DLD1 (cell line): ENCODE data around the gene MMUT.
"Not testable (repeated sequence)": the region's sequence is repeated elsewhere in the genome, so short reads cannot be mapped to it uniquely, and the experiment has no call there.

Experiments
- in situ Hi-C: cut with HindIII; loops from 2 replicates; pipeline ENCODE4 v1.10.0; 2017; ENCODE audit warnings: low sequenced_read_pairs

Gene MMUT

DNA sequence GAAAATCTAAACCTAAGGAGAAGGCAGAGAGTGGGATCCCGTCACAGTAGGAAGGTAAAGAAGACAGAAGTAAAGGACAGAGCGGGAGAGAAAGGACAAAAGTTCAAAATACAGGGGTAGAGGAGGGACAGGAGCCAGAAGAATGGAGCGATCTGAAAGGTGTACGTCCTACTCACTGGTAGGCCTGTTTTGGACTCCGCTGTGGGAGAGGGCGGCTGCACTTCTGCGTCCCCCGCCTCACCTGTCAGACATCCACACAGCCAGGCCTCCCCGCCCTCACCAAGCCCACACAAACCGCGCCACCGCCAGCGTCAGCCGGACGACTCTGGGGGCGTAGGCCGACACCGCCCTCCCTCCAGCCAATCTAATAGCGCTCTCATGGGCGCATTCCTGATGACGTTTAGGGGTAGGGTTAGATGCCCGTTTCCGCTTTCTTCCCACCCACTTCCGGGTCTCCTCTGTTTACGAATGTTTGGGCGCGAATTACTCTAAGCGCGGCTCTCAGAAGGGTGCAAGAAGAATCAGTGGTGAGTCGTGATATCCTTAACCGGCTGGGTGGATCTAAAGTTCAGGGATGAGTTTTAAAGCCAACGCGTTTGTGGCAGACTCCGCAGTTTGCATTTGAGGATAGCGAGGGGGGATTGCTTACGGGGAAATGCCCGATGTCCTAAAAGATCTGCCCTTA, at the start of gene MMUT, which contains the start of gene CENPQ:
TSS of gene MMUT (minus strand) at position 327 of the 685 bp plus-strand sequence. CDS start 3,787 bp downstream, outside the sequence.
TSS of gene CENPQ (plus strand) at position 444 of the 685 bp plus-strand sequence. CDS start 6,807 bp downstream, outside the sequence.
- in situ Hi-C loops = loop anchor here (5.0 kb wide), 1 partner anchor 51 kb away; no protein-coding TSS in a partner anchor

DNA sequence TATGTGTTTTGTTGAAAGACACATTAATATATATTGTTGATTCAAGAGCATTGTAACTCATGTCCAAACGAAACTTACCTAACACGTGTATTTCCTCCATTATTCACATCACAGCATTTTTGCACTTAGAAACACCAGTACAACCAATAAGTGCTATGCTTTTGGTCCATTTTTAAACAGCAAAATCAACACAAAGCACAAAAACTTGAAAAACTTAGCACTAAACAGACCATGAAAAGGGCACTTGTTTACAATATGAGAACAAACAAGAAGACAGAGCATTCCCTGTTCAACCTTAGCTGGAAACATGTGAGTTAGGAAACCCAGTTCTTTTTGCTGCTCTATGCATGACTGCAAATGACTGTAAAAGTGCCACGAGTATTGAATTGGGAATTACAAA, 46.3 kb upstream of the MMUT start:
- in situ Hi-C loops = no loop called here

DNA sequence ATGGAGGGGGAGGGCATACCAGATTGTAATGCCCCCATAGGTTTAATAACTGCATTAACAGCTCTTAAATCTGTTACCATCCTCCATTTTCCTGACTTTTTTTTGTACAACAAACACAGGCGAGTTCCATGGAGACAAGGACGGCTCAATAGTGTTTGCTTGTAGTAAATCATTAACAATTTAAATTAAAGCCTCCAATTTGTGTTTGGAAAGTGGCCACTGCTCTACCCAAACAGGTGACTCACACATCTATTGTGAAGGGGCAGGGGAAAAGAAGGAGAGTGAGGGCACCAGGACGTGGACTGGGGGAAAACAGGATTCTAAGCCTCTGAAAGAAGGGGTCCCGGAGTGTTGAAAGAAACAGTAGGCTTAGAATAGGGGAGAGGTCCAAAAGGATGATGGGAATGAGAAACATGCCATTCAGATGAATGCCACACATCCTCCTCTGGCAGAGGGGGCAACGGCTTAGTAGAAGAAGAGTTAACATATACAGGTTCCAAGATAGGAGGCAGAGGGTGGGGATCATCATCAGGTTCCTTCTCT, 43.6 kb upstream of the MMUT start:
- in situ Hi-C loops = no loop called here

DNA sequence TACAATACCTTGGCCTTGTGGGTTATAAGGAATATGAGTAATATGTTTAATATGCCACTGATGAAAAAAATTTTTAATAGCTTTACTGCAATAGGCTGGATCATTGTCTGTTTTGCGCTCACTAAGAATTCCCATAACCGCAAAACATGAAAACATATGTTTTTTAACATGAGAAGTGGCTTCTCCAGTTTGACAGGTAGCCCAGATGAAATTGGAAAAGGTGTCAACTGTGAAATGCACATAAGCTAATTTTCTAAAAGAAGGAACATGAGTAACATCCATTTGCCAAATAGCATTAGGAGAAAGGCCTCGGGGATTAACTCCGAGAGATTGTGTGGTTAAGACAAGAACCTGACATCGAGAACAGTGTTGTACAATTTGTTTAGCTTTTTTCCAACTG, 41.6 kb upstream of the MMUT start:
- in situ Hi-C loops = no loop called here

DNA sequence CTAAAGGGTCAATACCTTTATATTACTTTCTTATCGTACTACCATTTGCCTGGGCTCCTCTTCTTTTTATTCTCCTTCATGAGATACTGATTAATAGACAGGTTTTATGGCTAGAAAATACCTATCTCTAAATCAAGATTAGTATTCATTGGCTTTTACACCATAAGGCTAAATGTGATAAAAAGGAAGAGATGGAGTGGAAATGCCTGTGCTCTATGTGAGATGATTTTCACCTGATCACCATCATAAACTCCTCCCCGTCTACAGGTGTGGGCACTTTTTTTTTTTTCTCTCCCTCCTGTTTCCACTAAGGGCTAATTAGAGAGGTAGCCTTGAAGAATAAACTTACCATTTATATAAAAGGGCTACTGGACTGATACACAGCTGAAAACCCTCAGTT, 36.6 kb upstream of the MMUT start, which contains the start of gene GLYATL3:
TSS of gene GLYATL3 (plus strand) at position 301 of the 400 bp plus-strand sequence. CDS start 12,068 bp downstream, outside the sequence.
- in situ Hi-C loops = no loop called here

DNA sequence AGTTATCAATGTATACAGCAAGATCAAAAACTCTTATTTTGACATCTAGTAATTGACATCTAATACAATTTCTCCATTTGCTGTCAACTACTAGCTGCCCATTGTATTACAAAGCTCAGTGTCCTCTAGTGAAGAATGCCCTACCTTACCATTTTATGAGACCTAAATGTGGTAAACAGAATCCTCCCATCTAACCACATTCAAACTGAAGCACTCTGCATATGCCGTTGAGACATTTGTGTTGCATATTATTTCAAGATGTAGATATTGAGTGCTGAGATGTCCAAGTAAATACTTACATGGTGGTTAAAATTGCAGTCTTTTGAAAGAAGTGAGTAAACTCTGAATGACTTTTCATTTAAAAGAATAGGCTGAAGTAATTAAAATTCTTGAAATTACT, 36.1 kb upstream of the MMUT start:
- in situ Hi-C loops = no loop called here

DNA sequence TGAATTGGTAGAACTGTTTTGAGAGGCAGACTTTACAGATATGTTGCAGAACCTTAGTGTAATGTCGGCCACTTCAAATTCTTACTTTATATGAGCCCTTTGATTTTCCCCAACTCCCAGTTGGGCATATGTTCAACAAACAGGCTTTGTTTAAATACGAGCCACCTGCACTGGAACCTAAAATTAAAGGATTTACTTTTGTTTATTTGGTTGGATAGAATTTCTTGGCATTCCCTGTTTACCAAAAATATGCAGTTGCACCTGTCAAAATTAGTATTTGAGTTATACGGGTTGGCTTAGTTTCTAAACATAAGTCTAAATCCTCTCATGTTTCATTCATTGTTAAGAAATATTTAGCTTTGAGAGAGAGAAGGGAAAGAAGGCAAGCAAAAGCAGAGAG, 34.3 kb upstream of the MMUT start:
- in situ Hi-C loops = no loop called here

DNA sequence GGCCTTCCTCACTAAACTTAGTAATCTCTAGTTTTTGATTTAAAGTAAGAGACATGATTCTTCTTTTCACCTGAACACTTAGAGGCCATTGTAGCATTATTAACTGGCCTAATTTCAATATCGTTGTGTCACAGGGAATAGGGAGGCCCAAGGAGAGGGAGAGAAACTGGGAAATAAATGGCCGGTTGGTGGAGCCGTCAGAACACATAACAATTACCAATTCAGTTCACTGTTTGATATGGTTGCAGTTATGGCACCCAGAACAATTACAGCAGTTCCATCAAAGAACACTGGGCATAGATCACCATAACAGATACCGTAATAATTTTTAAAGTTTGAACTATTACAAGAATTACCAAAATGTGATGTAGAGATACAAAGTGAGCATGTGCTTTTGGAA, 27.6 kb upstream of the MMUT start:
- in situ Hi-C loops = no loop called here

DNA sequence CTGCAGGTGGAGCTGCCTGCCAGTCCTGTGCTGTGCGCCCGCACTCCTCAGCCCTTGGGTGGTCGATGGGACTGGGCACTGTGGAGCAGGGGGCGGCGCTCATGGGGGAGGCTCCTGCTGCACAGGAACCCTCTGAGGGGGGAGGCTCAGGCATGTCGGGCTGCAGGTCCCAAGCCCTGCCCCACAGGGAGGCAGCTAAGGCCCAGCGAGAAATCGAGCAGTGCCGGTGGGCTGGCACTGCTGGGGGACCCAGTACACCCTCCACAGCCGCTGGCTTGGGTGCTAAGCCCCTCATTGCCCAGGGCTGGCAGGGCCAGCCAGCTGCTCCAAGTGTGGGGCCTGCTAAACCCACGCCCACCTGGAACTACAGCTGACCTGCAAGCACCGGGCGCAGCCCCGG, 20.3 kb upstream of the MMUT start:
- in situ Hi-C loops = not testable (repeated sequence)

DNA sequence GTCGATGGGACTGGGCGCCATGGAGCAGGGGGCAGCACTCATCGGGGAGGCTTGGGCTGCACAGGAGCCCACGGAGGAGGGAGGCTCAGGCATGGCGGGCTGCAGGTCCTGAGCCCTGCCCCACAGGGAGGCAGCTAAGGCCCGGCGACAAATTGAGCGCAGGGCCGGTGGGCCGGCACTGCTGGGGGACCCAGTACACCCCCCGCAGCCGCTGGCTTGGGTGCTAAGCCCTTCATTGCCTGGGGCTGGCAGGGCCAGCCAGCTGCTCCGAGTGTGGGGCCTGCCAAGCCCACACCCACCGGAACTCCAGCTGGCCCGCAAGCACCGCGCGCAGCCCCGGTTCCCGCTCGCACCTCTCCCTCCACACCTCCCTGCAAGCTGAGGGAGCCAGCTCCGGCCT, 18.8 kb upstream of the MMUT start:
- in situ Hi-C loops = not testable (repeated sequence)

DNA sequence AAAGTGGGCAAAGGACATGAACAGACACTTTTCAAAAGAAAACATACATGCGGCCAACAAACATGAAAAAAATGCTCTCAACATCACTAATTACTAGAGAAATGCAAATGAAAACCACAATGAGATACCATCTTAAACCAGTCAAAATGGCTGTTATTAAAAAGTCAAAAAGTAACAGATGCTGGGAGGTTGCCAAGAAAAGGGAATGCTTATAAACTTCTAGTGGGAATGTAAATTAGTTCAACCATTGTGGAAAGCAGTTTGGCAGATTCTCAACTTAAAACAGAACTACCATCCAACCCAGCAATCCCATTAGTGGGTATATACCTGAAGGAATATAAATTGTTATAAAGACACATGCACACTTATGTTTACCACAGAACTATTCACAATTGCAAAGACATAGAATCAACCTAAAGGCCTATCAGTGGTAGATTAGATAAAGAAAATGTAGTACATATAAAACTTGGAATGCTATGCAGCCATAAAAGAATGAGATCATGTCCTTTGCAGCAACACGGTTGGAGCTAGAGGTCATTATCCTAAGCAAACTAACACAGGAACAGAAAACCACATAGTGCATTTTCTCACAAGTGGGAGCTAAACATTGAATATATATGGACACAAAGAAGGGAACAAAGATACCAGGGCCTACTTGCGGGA, 16.4 kb upstream of the MMUT start:
- in situ Hi-C loops = no loop called here

DNA sequence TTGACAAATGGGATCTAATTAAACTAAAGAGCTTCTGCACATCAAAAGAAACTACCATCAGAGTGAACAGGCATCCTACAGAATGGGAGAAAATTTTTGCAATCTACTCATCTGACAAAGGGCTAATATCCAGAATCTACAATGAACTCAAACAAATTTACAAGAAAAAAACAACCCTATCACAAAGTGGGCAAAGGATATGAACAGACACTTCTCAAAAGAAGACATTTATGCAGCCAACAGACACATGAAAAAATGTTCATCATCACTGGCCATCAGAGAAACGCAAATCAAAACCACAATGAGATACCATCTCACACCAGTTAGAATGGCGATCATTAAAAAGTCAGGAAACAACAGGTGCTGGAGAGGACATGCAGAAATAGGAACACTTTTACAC, 13.5 kb upstream of the MMUT start:
- in situ Hi-C loops = not testable (repeated sequence)

DNA sequence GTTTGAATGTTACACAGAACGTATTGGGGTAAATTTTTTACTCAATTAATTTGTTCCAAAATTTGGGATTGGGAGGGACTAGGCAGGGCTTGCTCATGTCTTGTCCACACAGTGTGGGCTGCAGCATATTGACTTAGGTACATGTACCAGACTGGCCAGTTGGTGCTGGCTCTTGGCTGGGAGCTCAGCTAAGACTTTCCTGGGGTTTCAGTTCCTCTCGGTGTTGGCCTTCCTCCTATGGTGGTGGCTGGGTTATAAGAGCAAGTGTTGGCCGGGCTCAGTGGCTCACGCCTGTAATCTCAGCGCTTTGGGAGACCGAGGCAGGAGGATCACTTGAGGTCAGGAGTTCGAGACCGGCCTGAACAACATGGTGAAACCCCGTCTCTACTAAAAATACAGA, 5.0 kb upstream of the MMUT start:
- in situ Hi-C loops = no loop called here

DNA sequence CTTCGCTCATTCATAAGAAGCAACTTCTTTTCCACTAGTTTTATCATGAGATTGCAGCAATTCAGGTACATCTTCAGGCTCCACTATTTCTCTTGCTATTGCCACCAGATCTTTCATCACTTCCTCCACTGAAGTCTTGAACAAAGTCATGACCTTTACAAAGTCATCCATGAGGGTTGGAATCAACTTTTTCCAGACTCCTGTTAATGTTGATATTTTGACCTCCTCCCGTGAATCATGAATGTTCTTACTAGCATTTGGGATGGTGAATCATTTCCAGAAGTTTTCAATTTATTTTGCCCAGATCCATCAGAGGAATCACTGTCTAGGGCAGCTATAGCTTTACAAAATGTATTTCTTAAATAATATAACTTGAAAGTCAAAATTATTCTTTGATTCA, 1.6 kb upstream of the MMUT start:
- in situ Hi-C loops = loop anchor here (5.0 kb wide), 1 partner anchor 52 kb away; no protein-coding TSS in a partner anchor

DNA sequence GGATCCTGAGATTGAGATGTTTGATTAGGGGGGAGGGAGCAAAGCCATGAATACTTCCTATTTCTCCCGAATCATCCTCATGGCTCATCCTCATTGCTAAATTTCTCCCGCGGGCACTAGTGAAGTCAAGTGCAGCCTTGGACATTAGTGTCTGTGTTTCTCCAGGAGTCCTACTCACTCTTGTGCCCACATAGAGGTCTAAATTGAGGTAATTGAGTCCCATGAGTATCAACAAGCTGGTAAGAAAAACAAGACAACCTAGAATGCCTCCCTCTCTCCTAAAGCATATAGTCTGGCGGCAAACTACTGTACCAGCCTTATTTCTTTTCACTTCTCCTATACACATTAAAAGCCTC, 537 bp upstream of the MMUT start:
- in situ Hi-C loops = loop anchor here (5.0 kb wide), 1 partner anchor 51 kb away; no protein-coding TSS in a partner anchor

DNA sequence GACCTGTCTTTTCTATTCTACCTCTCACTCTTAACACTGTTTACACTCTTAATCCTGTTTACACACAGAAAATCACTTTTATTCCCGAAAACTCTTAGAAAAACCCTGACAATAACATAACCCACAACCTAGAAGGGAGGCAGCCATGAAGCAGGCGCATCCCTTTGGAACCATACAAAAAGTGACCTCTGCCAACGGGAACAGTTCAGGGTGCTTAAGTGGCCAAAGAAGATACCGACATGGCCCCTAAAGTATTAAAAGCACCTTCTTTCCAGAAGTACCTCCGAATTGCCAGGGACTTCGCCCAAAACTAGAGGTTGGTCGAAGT, 490 bp downstream of the MMUT start:
- in situ Hi-C loops = loop anchor here (5.0 kb wide), 1 partner anchor 50 kb away; no protein-coding TSS in a partner anchor

DNA sequence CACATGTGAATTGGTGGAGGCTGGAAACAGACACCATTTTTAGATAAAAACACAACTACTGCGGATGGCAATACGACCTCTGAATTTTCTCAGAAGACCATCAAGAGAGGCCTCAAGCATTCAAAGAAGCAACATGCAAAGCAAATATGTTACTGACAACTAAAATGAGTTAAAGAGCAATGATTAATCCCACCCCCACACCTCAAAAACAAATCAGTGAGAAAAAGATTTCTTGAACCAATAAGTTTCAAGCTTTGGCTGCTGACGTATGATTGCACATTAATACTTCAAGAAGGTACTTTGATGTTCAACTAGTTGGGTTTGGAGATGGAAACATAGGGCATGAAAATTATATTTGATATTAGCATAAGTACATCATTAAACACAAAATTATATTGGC, 982 bp downstream of the MMUT start:
- in situ Hi-C loops = loop anchor here (5.0 kb wide), 1 partner anchor 50 kb away; no protein-coding TSS in a partner anchor

DNA sequence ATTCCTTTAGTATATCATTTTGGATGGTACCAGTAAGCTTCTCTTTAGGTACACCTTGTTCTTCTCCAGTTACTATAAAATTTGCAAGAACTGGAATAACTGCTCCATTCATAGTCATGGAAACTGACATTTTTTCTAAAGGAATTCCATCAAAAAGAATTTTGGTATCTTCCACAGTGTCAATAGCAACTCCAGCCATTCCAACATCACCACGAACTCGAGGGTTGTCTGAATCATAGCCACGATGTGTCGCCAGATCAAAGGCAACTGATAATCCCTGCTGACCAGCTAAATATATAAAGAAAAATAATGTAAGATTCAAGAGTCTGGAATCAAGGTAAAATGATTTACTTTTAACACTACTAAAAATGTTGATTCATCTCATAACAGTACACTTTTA, 5.3 kb downstream of the MMUT start:
- in situ Hi-C loops = no loop called here

DNA sequence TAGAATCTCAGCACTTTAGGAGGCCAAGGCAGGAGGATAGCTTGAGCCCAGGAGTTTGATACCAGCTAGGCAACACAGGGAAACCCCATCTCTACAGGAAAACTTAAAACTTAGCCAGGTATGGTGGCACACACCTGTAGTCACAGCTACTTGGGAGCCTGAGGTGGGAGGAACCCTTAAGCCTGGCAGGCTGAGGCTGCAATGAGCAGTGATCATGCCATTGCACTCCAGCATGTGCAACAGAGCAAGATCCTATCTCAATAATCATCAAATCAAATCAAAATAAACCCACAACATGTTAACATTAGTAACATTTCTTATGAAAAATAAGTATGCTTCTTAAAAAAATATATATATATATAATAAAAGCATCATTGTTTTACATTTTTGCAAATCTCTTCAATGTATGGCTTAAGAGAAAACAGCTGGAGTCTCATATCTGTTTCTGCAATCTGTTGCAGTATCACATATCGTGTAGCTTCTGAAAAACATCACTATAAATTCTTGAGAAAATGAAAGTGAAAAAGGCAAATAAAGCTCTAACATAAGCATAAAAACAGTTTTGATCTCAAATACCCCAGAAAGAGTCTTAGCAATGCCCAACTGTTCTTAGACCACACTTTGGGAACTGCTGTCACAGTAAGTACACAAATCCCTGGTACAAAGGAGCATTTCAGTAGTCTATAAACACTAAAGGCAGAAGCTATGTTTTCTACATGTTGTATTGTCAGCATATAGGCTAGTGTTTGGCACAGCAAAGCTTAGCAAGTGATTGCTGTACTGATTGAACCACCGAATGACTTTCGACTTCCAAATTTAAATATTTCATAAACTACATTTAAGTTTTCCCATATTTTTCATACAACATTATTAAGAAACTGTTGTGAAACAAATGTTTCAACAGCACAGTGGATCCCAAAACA, 8.0 kb downstream of the MMUT start:
- in situ Hi-C loops = no loop called here

DNA sequence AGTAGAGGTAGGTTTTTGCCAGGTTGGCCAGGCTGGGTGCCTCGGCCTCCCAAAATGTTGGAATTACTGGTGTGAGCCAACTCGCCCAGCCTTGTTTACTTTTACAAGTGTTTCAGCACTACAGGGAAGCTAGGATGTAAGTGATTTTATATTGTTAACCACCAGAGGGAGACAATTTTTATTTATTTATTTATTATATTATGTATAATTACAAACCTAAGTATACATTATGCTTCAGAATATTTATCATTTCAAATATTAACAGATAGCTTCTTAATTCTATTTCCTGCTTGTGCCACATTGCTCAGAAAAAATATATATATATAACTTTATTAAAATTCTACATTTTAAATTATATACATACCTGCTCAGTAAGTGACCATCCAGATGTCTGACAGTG, 9.8 kb downstream of the MMUT start:
- in situ Hi-C loops = no loop called here

DNA sequence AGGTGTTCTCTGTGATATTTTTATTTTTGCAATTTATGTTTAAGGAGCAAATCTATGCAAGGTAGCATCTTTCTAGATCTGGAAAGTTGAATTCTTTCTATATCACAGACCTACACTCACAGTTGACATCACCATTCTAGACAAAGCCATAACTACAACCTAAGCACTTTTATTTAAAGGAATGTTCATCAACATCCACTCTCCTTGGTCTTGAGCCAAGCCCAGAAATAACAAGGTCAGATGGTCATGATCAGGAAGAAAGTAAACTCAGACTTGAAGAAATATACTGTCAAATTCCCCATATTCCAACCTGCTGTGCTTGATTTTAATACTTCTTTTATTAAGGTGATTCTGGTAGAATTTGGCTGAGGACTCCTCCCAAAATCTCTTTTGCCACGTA, 32.2 kb downstream of the MMUT start:
- in situ Hi-C loops = no loop called here
